H9 (cell line): ENCODE results near the gene TMEM59L. TPM values are rescaled to one million over a fixed set of nuclear protein-coding genes. Genes with fewer than 3 reads are reported as not detected.

Experiments
- DNase-seq: peaks from one replicate; pipeline ENCODE4 v3.0.0-alpha.2; 2017
- H2AFZ ChIP-seq: one replicate; pipeline ENCODE4 v1.6.1; 2013; ENCODE audit warnings: mild to moderate bottlenecking, low read length, control low read depth, moderate library complexity
- H2AK5ac ChIP-seq: 2 replicates; pipeline ENCODE4 v1.6.1; 2013; ENCODE audit warnings: low read length, control low read depth, mixed read lengths; ENCODE audit not compliant: insufficient read length
- H2BK120ac ChIP-seq: one replicate; pipeline ENCODE4 v1.6.1; 2013; ENCODE audit warnings: low read depth, mild to moderate bottlenecking, low read length, control low read depth, inconsistent platforms; ENCODE audit not compliant: poor library complexity, severe bottlenecking
- H2BK12ac ChIP-seq: 2 replicates; pipeline ENCODE4 v1.6.1; 2013; ENCODE audit warnings: low read length, control low read depth, mixed read lengths, low read depth; ENCODE audit not compliant: insufficient read length
- H2BK15ac ChIP-seq: 2 replicates; pipeline ENCODE4 v1.6.1; 2013; ENCODE audit warnings: low read depth, low read length, control low read depth
- H2BK20ac ChIP-seq: one replicate; pipeline ENCODE4 v1.6.1; 2013; ENCODE audit warnings: low read depth, mild to moderate bottlenecking, low read length, control low read depth, inconsistent platforms; ENCODE audit not compliant: poor library complexity, severe bottlenecking
- H2BK5ac ChIP-seq: 2 replicates; pipeline ENCODE4 v1.6.1; 2013; ENCODE audit warnings: low read length, control low read depth, mixed read lengths; ENCODE audit not compliant: insufficient read length
- H3K14ac ChIP-seq: 2 replicates; pipeline ENCODE4 v1.6.1; 2013; ENCODE audit warnings: low read length, control low read depth; ENCODE audit not compliant: insufficient read depth
- H3K18ac ChIP-seq: 2 replicates; pipeline ENCODE4 v1.6.1; 2013; ENCODE audit warnings: low read depth, mild to moderate bottlenecking, mixed read lengths, low read length, control low read depth; ENCODE audit not compliant: insufficient read length
- H3K23ac ChIP-seq: 2 replicates; pipeline ENCODE4 v1.6.1; 2013; ENCODE audit warnings: low read length, control low read depth, mixed read lengths, low read depth; ENCODE audit not compliant: insufficient read length
- H3K23me2 ChIP-seq: 2 replicates; pipeline ENCODE4 v1.6.1; 2013; ENCODE audit warnings: low read depth, mild to moderate bottlenecking, mixed read lengths, low read length, control low read depth; ENCODE audit not compliant: insufficient read length, poor library complexity, severe bottlenecking
- H3K27ac ChIP-seq: 2 replicates; pipeline ENCODE4 v1.5.1; 2013; ENCODE audit warnings: low read length, control low read depth, mixed read lengths, low read depth; ENCODE audit not compliant: insufficient read length
- H3K27me3 ChIP-seq: 2 replicates; pipeline ENCODE4 v1.6.1; 2013; ENCODE audit warnings: low read length, control low read depth, inconsistent platforms; ENCODE audit not compliant: insufficient read depth
- H3K4ac ChIP-seq: 2 replicates; pipeline ENCODE4 v1.6.1; 2013; ENCODE audit warnings: low read depth, mild to moderate bottlenecking, control low read depth, inconsistent platforms, low read length, moderate library complexity
- H3K4me1 ChIP-seq: 2 replicates; pipeline ENCODE4 v1.6.1; 2013; ENCODE audit warnings: low read length, control low read depth, inconsistent platforms; ENCODE audit not compliant: insufficient read depth
- H3K4me2 ChIP-seq: 2 replicates; pipeline ENCODE4 v1.6.1; 2013; ENCODE audit warnings: low read length, control low read depth, mixed read lengths; ENCODE audit not compliant: insufficient read length, insufficient read depth
- H3K56ac ChIP-seq: 2 replicates; pipeline ENCODE4 v1.6.1; 2013; ENCODE audit warnings: low read depth, mild to moderate bottlenecking, mixed read lengths, low read length, control low read depth; ENCODE audit not compliant: insufficient read length
- H3K79me1 ChIP-seq: 2 replicates; pipeline ENCODE4 v1.6.1; 2013; ENCODE audit warnings: low read depth, mild to moderate bottlenecking, moderate library complexity, low read length, control low read depth, inconsistent platforms; ENCODE audit not compliant: insufficient read depth, poor library complexity, severe bottlenecking
- H3K79me2 ChIP-seq: 2 replicates; pipeline ENCODE4 v1.6.1; 2013; ENCODE audit warnings: low read length, control low read depth, inconsistent platforms; ENCODE audit not compliant: insufficient read depth
- H3K9ac ChIP-seq: 2 replicates; pipeline ENCODE4 v1.6.1; 2013; ENCODE audit warnings: low read length, control low read depth, mixed read lengths; ENCODE audit not compliant: insufficient read length; ENCODE audit errors: extremely low read depth
- H3K9me3 ChIP-seq: one replicate; pipeline ENCODE4 v1.6.1; 2013; ENCODE audit warnings: low read depth, low read length, inconsistent platforms; ENCODE audit not compliant: control insufficient read depth
- H3T11ph ChIP-seq: one replicate; pipeline ENCODE4 v1.6.1; 2013; ENCODE audit warnings: mild to moderate bottlenecking, low read length, control low read depth, inconsistent platforms
- H4K20me1 ChIP-seq: one replicate; pipeline ENCODE4 v1.6.1; 2013; ENCODE audit not compliant: control insufficient read depth, insufficient read length, insufficient read depth
- H4K5ac ChIP-seq: 2 replicates; pipeline ENCODE4 v1.6.1; 2013; ENCODE audit warnings: low read depth, mild to moderate bottlenecking, mixed read lengths, low read length, control low read depth; ENCODE audit not compliant: insufficient read length
- H4K8ac ChIP-seq: replicated peaks from 2 replicates; pipeline ENCODE4 v1.6.1; 2013; ENCODE audit warnings: low read length, control low read depth, mixed read lengths, low read depth; ENCODE audit not compliant: insufficient read length
- H4K91ac ChIP-seq: 2 replicates; pipeline ENCODE4 v1.6.1; 2013; ENCODE audit warnings: low read depth, mild to moderate bottlenecking, moderate library complexity, mixed read lengths, low read length, control low read depth; ENCODE audit not compliant: insufficient read length
- H3K27ac Mint-ChIP-seq, 3 experiments: 2 replicates in 2 of 3; 3 replicates in 1 of 3; pipeline ENCODE4 v1.8.0; 2020 to 2021; ENCODE audit warnings: mixed read lengths in 3 of 3, mild to moderate bottlenecking in 1 of 3, moderate library complexity in 1 of 3
- H3K27me3 Mint-ChIP-seq: 2 replicates; pipeline ENCODE4 v1.8.0; 2021; ENCODE audit warnings: low read depth, mild to moderate bottlenecking, moderate library complexity, mixed read lengths
- H3K36me3 Mint-ChIP-seq, 3 experiments: 2 replicates in 2 of 3; 3 replicates in 1 of 3; pipeline ENCODE4 v1.8.0; 2020 to 2021; ENCODE audit warnings: low read depth in 3 of 3, mixed read lengths in 3 of 3; ENCODE audit not compliant: insufficient read depth in 1 of 3
- H3K4me1 Mint-ChIP-seq, 2 experiments: 2 replicates each; pipeline ENCODE4 v1.8.0; 2020; ENCODE audit warnings: mixed read lengths in 2 of 2
- H3K4me3 Mint-ChIP-seq, 2 experiments: 2 replicates in 1 of 2; 3 replicates in 1 of 2; pipeline ENCODE4 v1.8.0; 2020 to 2021; ENCODE audit warnings: mild to moderate bottlenecking in 2 of 2, mixed read lengths in 2 of 2, moderate library complexity in 1 of 2
- H3K9me3 Mint-ChIP-seq, 2 experiments: 2 replicates in 1 of 2; 3 replicates in 1 of 2; pipeline ENCODE4 v1.8.0; 2020; ENCODE audit warnings: mild to moderate bottlenecking in 2 of 2, mixed read lengths in 2 of 2, moderate library complexity in 1 of 2
- WGBS: extraction: QIAGEN DNeasy Blood & Tissue Kit; methylation state at CpG from one replicate; pipeline ENCODE4 v1.1.7; 2013; ENCODE audit warnings: missing lambda C conversion rate, low lambda C conversion rate, mixed read lengths; ENCODE audit not compliant: insufficient read length; ENCODE audit errors: extremely low coverage; 5-methylcytosine and 5-hydroxymethylcytosine counted together
- total RNA-seq: library from RNA; stranded (reverse); gene quantifications from 2 replicates; pipeline ENCODE4 v1.2.1, GENCODE V29; 2021
- TF ChIP-seq, protein P1 (sequence below): fragments of 200-600 bp; sonication (generic); conservative IDR thresholded peaks from 3 replicates; pipeline ENCODE4 v1.8.0; 2021; ENCODE audit warnings: antibody characterized with exemption, mild to moderate bottlenecking

TMEM59L gene
- total RNA-seq, 1 experiment from 2014 or later: 12.0 TPM

DNA sequence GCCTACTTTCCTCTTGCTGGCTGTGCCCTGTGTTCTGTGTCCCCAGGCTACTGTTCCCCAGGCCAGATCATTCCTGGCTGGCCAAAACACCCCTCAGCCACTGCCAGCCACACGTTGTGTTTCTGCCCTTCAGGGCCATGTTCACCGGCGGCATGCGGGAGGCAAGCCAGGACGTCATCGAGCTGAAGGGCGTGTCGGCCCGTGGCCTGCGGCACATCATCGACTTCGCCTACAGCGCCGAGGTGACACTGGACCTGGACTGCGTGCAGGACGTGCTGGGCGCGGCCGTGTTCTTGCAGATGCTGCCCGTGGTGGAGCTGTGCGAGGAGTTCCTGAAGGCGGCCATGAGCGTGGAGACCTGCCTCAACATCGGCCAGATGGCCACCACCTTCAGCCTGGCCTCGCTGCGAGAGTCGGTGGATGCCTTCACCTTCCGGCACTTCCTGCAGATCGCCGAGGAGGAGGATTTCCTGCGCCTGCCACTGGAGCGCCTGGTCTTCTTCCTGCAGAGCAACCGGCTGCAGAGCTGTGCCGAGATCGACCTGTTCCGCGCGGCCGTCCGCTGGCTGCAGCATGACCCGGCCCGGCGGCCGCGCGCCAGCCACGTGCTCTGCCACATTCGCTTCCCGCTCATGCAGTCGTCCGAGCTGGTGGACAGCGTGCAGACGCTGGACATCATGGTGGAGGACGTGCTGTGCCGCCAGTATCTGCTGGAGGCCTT, 55.0 kb downstream of the TMEM59L start:
- Histone ChIP-seq H2BK15ac (no peak overlapping the region), H3T11ph (no peak overlapping the region), H4K91ac (no peak overlapping the region), H3K9me3 (no peaks in the 10 kb centered on the region), H2BK120ac (no peak overlapping the region), H3K18ac (no peak overlapping the region), H3K27me3 (no peaks in the 10 kb centered on the region), H4K8ac (no peak overlapping the region), H2BK5ac (no peak overlapping the region), H4K20me1 (no peaks in the 10 kb centered on the region), H4K5ac (no peak overlapping the region), H3K79me1 (no peaks in the 10 kb centered on the region), H3K79me2 (no peaks in the 10 kb centered on the region), H2BK20ac (no peak overlapping the region), H3K27ac (no peak overlapping the region), H3K4me2 (no peak overlapping the region), H3K23ac (no peak overlapping the region), H3K9ac (no peak overlapping the region), H2AFZ (no peak overlapping the region), H2AK5ac (no peak overlapping the region), H3K14ac (no peak overlapping the region), H3K56ac (no peak overlapping the region), H2BK12ac (no peak overlapping the region), H3K4me1 (no peaks in the 10 kb centered on the region), H3K23me2 (no peaks in the 10 kb centered on the region), H3K4ac (no peak overlapping the region)
- no peak for DNase-seq
- TF ChIP-seq, protein P1, sequence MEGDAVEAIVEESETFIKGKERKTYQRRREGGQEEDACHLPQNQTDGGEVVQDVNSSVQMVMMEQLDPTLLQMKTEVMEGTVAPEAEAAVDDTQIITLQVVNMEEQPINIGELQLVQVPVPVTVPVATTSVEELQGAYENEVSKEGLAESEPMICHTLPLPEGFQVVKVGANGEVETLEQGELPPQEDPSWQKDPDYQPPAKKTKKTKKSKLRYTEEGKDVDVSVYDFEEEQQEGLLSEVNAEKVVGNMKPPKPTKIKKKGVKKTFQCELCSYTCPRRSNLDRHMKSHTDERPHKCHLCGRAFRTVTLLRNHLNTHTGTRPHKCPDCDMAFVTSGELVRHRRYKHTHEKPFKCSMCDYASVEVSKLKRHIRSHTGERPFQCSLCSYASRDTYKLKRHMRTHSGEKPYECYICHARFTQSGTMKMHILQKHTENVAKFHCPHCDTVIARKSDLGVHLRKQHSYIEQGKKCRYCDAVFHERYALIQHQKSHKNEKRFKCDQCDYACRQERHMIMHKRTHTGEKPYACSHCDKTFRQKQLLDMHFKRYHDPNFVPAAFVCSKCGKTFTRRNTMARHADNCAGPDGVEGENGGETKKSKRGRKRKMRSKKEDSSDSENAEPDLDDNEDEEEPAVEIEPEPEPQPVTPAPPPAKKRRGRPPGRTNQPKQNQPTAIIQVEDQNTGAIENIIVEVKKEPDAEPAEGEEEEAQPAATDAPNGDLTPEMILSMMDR: no peak
- H3K27me3 Mint-ChIP-seq: no peaks in the 10 kb centered on the region
- H3K4me3 Mint-ChIP-seq: no peak overlapping the region
- H3K36me3 Mint-ChIP-seq: peaks cover 0 to 20% (median 14%) of the 10 kb centered on the region in 3 experiments; a peak in 5 of 7 replicates
- peaks cover 6 to 13% of the 10 kb centered on the region in 2 experiments for H3K4me1 Mint-ChIP-seq
- no CpG with 5 or more reads among the region's 55 CpGs for WGBS
- peak overlapping the region in 2 of 3 experiments; percentile 34 to 80; a peak in 2 of 7 replicates for H3K27ac Mint-ChIP-seq
- no peaks in the 10 kb centered on the region for H3K9me3 Mint-ChIP-seq
